KMS-11 (cell line): ENCODE data around the gene SETBP1.

Source experiments
- H2AFZ ChIP-seq: fragments of 200-600 bp; sonication (generic); 2 replicates; pipeline ENCODE4 v1.6.1; 2016; ENCODE audit warnings: antibody characterized with exemption, mixed run types, low read depth
- H3K27ac ChIP-seq: fragments of 200-600 bp; sonication (generic); 2 replicates; pipeline ENCODE4 v1.6.1; 2016; ENCODE audit warnings: mild to moderate bottlenecking, mixed run types
- H3K27me3 ChIP-seq: fragments of 200-600 bp; sonication (generic); 2 replicates; pipeline ENCODE4 v1.6.1; 2017; ENCODE audit warnings: mild to moderate bottlenecking, low read depth, mixed run types, moderate library complexity; ENCODE audit not compliant: insufficient read depth
- H3K36me3 ChIP-seq: fragments of 200-600 bp; sonication (generic); 2 replicates; pipeline ENCODE4 v1.6.1; 2017; ENCODE audit warnings: mild to moderate bottlenecking, mixed run types; ENCODE audit not compliant: insufficient read depth
- H3K4me1 ChIP-seq: fragments of 200-600 bp; sonication (generic); 2 replicates; pipeline ENCODE4 v1.6.1; 2016; ENCODE audit warnings: mild to moderate bottlenecking, low read depth, mixed run types; ENCODE audit not compliant: poor library complexity, severe bottlenecking
- H3K4me2 ChIP-seq: fragments of 200-600 bp; sonication (generic); 2 replicates; pipeline ENCODE4 v1.7.0; 2016; ENCODE audit warnings: mild to moderate bottlenecking, mixed run types
- H3K4me3 ChIP-seq: fragments of 200-600 bp; sonication (generic); IDR thresholded peaks from 2 replicates; pipeline ENCODE4 v1.6.1; 2017; ENCODE audit warnings: low read depth, low read length, mixed read lengths; ENCODE audit not compliant: insufficient read depth
- H3K79me2 ChIP-seq: fragments of 200-600 bp; sonication (generic); 2 replicates; pipeline ENCODE4 v1.6.1; 2016; ENCODE audit warnings: low read depth, mixed run types; ENCODE audit not compliant: insufficient read depth
- H3K9ac ChIP-seq: fragments of 200-600 bp; sonication (generic); 2 replicates; pipeline ENCODE4 v1.6.1; 2016; ENCODE audit warnings: mild to moderate bottlenecking, mixed run types
- H4K20me1 ChIP-seq: fragments of 200-600 bp; sonication (generic); 2 replicates; pipeline ENCODE4 v1.6.1; 2016; ENCODE audit warnings: mild to moderate bottlenecking, mixed run types; ENCODE audit not compliant: insufficient read depth
- CTCF ChIP-seq: fragments of 200-600 bp; sonication (generic); conservative IDR thresholded peaks from 2 replicates; pipeline ENCODE4 v1.6.1; 2017; ENCODE audit warnings: low read depth, mild to moderate bottlenecking, antibody characterized with exemption, low read length, moderate library complexity, mixed read lengths

Gene SETBP1

GRCh38 chr18:45111502-45111848 lies 430.8 kb downstream of the SETBP1 start:
- Histone ChIP-seq H3K36me3 (no peaks in the 10 kb centered on the region), H3K4me3 (no peak overlapping the region), H3K27me3 (no peaks in the 10 kb centered on the region), H4K20me1 (no peaks in the 10 kb centered on the region), H3K9ac (no peak overlapping the region), H2AFZ (no peak overlapping the region), H3K4me2 (no peak overlapping the region), H3K79me2 (no peaks in the 10 kb centered on the region), H3K27ac (no peak overlapping the region), H3K4me1 (peaks cover 13% of the 10 kb centered on the region)
- TF ChIP-seq CTCF, result no peak

- TF ChIP-seq CTCF, result no peak
Measured at GRCh38 chr18:45112682-45113081, 432.0 kb downstream of the SETBP1 start.

GRCh38 chr18:45116116-45116515 lies 435.4 kb downstream of the SETBP1 start:
- no peak overlapping the region for H3K4me2 ChIP-seq

More at GRCh38 chr18:45112682-45113081, 432.0 kb downstream of the SETBP1 start:
- Histone ChIP-seq H2AFZ (no peak overlapping the region), H3K79me2 (no peaks in the 10 kb centered on the region), H3K4me2 (no peak overlapping the region), H3K36me3 (no peaks in the 10 kb centered on the region), H3K4me1 (peaks cover under 1% of the 10 kb centered on the region), H3K4me3 (no peak overlapping the region), H3K27me3 (no peaks in the 10 kb centered on the region), H3K9ac (no peak overlapping the region), H3K27ac (no peak overlapping the region), H4K20me1 (no peaks in the 10 kb centered on the region)

More at GRCh38 chr18:45116116-45116515, 435.4 kb downstream of the SETBP1 start:
- Histone ChIP-seq H3K4me3 (no peak overlapping the region), H3K79me2 (no peaks in the 10 kb centered on the region), H3K27ac (no peak overlapping the region), H4K20me1 (no peaks in the 10 kb centered on the region), H3K4me1 (no peaks in the 10 kb centered on the region), H3K9ac (no peak overlapping the region), H3K36me3 (no peaks in the 10 kb centered on the region), H2AFZ (no peak overlapping the region), H3K27me3 (no peaks in the 10 kb centered on the region)
- TF ChIP-seq CTCF, result no peak
